Osteocyte (in vitro differentiated cells): Measurements from ENCODE around the gene RYK. TPM values are rescaled to one million over a fixed set of nuclear protein-coding genes. Genes with fewer than 3 reads are reported as not detected.

Experiments used
- DNase-seq: peaks from one replicate; pipeline ENCODE4 v3.0.0; 2021; ENCODE audit warnings: mixed read lengths; ENCODE audit not compliant: unreplicated experiment; ENCODE audit errors: extremely low spot score
- H3K27ac Mint-ChIP-seq: one replicate; pipeline ENCODE4 v1.8.0; 2021; ENCODE audit warnings: mild to moderate bottlenecking, mixed read lengths; ENCODE audit not compliant: unreplicated experiment
- H3K27me3 Mint-ChIP-seq: one replicate; pipeline ENCODE4 v1.8.0; 2021; ENCODE audit warnings: mixed read lengths; ENCODE audit not compliant: unreplicated experiment
- H3K36me3 Mint-ChIP-seq: one replicate; pipeline ENCODE4 v1.8.0; 2021; ENCODE audit warnings: mixed read lengths; ENCODE audit not compliant: unreplicated experiment
- H3K4me1 Mint-ChIP-seq: one replicate; pipeline ENCODE4 v1.8.0; 2021; ENCODE audit warnings: mixed read lengths; ENCODE audit not compliant: unreplicated experiment
- H3K4me3 Mint-ChIP-seq: one replicate; pipeline ENCODE4 v1.8.0; 2021; ENCODE audit warnings: mild to moderate bottlenecking, moderate library complexity, mixed read lengths; ENCODE audit not compliant: unreplicated experiment
- H3K9me3 Mint-ChIP-seq: one replicate; pipeline ENCODE4 v1.8.0; 2021; ENCODE audit warnings: mixed read lengths; ENCODE audit not compliant: unreplicated experiment
- CTCF ChIP-seq: fragments of 200-600 bp; sonication (generic); IDR thresholded peaks from 2 replicates; pipeline ENCODE4 v1.5.0; 2021; ENCODE audit warnings: antibody characterized with exemption, mild to moderate bottlenecking, moderate library complexity
- total RNA-seq: library from RNA; stranded (reverse); gene quantifications from 2 replicates; pipeline ENCODE4 v1.2.1, GENCODE V29; 2021

Gene RYK
- total RNA-seq, 1 donor from 2014 or later = 70.7 TPM

DNA sequence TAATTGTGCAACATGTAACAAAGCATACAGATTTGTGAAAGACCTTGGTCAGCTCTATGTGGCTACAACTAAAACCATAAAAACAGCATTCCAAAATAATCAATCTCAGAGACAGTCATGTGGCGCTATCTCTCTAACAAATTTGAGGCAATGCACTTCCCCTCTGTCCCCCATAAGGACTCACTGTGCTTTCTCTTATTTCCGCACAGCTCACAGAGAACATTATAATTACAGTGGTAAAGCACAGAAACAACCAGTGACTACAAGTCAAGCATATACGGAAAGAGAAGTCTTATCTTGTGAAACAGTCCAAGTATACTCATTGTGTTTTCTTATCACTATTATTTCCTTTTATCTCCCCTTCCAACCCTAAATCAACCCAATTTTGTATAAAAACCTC is 64.3 kb downstream of the RYK start:
- H3K4me3 Mint-ChIP-seq = no peak overlapping the region
- H3K27ac Mint-ChIP-seq = no peak overlapping the region
- no peaks in the 10 kb centered on the region for H3K9me3 Mint-ChIP-seq
- peaks cover 6% of the 10 kb centered on the region for H3K4me1 Mint-ChIP-seq
- no peaks in the 10 kb centered on the region for H3K27me3 Mint-ChIP-seq
- H3K36me3 Mint-ChIP-seq = peaks cover 22% of the 10 kb centered on the region
- no peak for DNase-seq
- no peak for TF ChIP-seq CTCF

- Mint-ChIP-seq H3K4me1 (peaks cover 18% of the 10 kb centered on the region), H3K36me3 (peaks cover 30% of the 10 kb centered on the region), H3K9me3 (no peaks in the 10 kb centered on the region), H3K27ac (peak overlapping the region; percentile 57), H3K4me3 (no peak overlapping the region), H3K27me3 (no peaks in the 10 kb centered on the region)
- no peak for DNase-seq
- no peak for TF ChIP-seq CTCF
Measured at GRCh38 chr3:134180761-134181160, 69.9 kb downstream of the RYK start.

GRCh38 chr3:134179508-134179907 is 71.2 kb downstream of the RYK start:
- TF ChIP-seq CTCF = no peak
- Mint-ChIP-seq H3K36me3 (peaks cover 31% of the 10 kb centered on the region), H3K27me3 (no peaks in the 10 kb centered on the region), H3K4me3 (no peak overlapping the region), H3K27ac (no peak overlapping the region), H3K9me3 (no peaks in the 10 kb centered on the region), H3K4me1 (peaks cover 18% of the 10 kb centered on the region)
- DNase-seq = no peak

- TF ChIP-seq CTCF = no peak
- H3K36me3 Mint-ChIP-seq = peaks cover 51% of the 10 kb centered on the region
- H3K27ac Mint-ChIP-seq = no peak overlapping the region
- no peaks in the 10 kb centered on the region for H3K27me3 Mint-ChIP-seq
- H3K4me3 Mint-ChIP-seq = no peak overlapping the region
- no peak for DNase-seq
- no peaks in the 10 kb centered on the region for H3K4me1 Mint-ChIP-seq
- no peaks in the 10 kb centered on the region for H3K9me3 Mint-ChIP-seq
Measured at GRCh38 chr3:134163096-134163495, 87.6 kb downstream of the RYK start.

GRCh38 chr3:134161898-134162615 is 88.6 kb downstream of the RYK start:
- DNase-seq = no peak
- H3K27ac Mint-ChIP-seq = no peak overlapping the region
- no peak overlapping the region for H3K4me3 Mint-ChIP-seq
- no peaks in the 10 kb centered on the region for H3K4me1 Mint-ChIP-seq
- no peak for TF ChIP-seq CTCF
- no peaks in the 10 kb centered on the region for H3K9me3 Mint-ChIP-seq
- no peaks in the 10 kb centered on the region for H3K27me3 Mint-ChIP-seq
- H3K36me3 Mint-ChIP-seq = peaks cover 52% of the 10 kb centered on the region
